ENCODE results near the gene LRRTM4.

The LRRTM4 gene

DNA sequence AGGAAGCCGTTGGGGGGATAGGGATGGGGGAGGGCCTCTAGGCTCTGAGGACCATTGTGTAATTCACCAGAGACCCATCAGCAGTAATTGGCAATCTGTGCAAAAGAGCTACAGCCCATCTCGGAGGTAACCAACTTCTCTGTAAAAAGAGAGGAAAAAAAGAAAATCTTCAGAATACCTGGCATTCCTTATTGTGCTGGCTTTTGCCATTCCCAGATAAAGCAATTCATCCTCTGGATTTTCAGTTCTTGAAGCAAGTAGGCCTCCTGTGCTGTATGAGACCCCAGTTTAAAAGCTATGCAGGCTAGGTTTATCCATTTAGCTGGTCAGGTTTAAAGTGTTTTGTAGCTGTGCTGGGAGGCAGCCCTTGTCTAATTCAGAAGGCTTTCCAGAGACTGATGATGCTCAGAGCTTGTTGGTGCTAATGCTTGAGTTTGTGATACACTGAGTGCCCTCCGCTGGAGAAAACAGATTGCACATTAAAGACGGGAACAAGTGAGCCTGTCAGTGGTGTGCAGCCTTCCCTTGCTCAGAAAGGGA is at the start of gene LRRTM4:
Gene LRRTM4, minus strand, starts transcription at position 446 of the 540 bp plus-strand sequence.
- peaks cover 15% of the 10 kb centered on the region for H3K9me3 Mint-ChIP-seq
- no peaks in the 10 kb centered on the region for H3K36me3 Mint-ChIP-seq
- no peak within 1 kb of the TSS for H3K4me3 Mint-ChIP-seq
- CTCF ChIA-PET, result no interaction called here
- H3K27me3 Mint-ChIP-seq, result no peaks in the 10 kb centered on the region
- no peak within 1 kb of the TSS for H3K27ac Mint-ChIP-seq
- no peak for DNase-seq
- H3K4me1 Mint-ChIP-seq, result no peaks in the 10 kb centered on the region

DNA sequence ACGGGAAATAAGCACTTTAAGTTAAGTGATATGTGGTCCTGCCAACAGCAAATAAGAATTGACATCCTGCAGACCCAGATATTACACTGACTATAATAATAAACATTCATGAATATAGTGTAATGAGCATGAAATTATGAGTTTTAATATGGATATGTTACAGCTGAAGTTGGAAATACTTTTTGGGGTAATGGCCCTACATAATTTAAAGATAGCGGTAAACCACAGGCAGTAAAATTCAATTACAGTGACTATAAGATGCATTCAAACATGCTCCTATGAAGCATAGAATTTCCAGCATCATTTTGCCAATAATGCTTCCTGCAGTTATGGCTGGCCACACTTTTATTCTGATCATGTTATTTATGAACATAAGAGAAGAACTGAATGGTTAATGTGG is 49.4 kb upstream of the LRRTM4 start:
- peaks cover 10% of the 10 kb centered on the region for H3K9me3 Mint-ChIP-seq
- no peaks in the 10 kb centered on the region for H3K36me3 Mint-ChIP-seq

DNA sequence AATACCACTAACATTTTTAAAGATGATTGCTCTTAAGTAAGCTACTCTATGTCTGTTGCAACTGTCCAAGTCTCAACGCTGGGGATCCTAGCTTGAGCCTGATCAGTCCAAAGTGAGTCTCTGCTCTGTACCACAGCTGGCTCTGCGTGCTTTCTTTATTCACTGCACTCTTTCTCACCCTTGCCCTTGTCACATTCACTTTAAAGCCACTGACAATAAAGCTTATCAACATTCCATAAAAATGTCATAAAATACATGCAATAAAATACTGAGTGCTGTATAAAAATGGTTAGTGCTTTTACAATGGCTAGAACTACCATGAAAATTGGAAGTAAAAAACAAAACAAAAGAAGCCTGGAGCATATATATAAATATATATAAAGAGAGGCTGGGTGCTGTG is 45.5 kb upstream of the LRRTM4 start:
- no peak for DNase-seq
- no peaks in the 10 kb centered on the region for H3K4me1 Mint-ChIP-seq
- no peak overlapping the region for H3K4me3 Mint-ChIP-seq

More for the DNA sequence above, 49.4 kb upstream of the LRRTM4 start:
- CTCF ChIA-PET, result no interaction called here
- H3K4me1 Mint-ChIP-seq, result no peaks in the 10 kb centered on the region
- H3K4me3 Mint-ChIP-seq, result no peak overlapping the region
- H3K27ac Mint-ChIP-seq, result no peak overlapping the region
- no peak for DNase-seq
- no peaks in the 10 kb centered on the region for H3K27me3 Mint-ChIP-seq

GRCh38 chr2:77566582-77566981 is 44.4 kb upstream of the LRRTM4 start:
- CTCF ChIA-PET, result no interaction called here
- Mint-ChIP-seq H3K4me3 (no peak overlapping the region), H3K27me3 (no peaks in the 10 kb centered on the region), H3K9me3 (peaks cover 4% of the 10 kb centered on the region), H3K36me3 (no peaks in the 10 kb centered on the region), H3K4me1 (no peaks in the 10 kb centered on the region), H3K27ac (no peak overlapping the region)
- no peak for DNase-seq

More for the DNA sequence above, 45.5 kb upstream of the LRRTM4 start:
- peaks cover 6% of the 10 kb centered on the region for H3K9me3 Mint-ChIP-seq
- no peaks in the 10 kb centered on the region for H3K27me3 Mint-ChIP-seq
- H3K27ac Mint-ChIP-seq, result no peak overlapping the region
- no peaks in the 10 kb centered on the region for H3K36me3 Mint-ChIP-seq
- CTCF ChIA-PET, result no interaction called here

- CTCF ChIA-PET, result no interaction called here
- H3K36me3 Mint-ChIP-seq, result no peaks in the 10 kb centered on the region
Measured at GRCh38 chr2:77566131-77566530, 44.0 kb upstream of the LRRTM4 start.

GRCh38 chr2:77552956-77553355 is 30.8 kb upstream of the LRRTM4 start:
- Mint-ChIP-seq H3K36me3 (no peaks in the 10 kb centered on the region), H3K9me3 (peaks cover 11% of the 10 kb centered on the region), H3K27ac (no peak overlapping the region), H3K4me1 (no peaks in the 10 kb centered on the region), H3K4me3 (no peak overlapping the region), H3K27me3 (no peaks in the 10 kb centered on the region)
- CTCF ChIA-PET, result no interaction called here
- DNase-seq, result no peak

More at GRCh38 chr2:77566131-77566530, 44.0 kb upstream of the LRRTM4 start:
- no peaks in the 10 kb centered on the region for H3K27me3 Mint-ChIP-seq
- DNase-seq, result no peak
- peaks cover 4% of the 10 kb centered on the region for H3K9me3 Mint-ChIP-seq
- no peak overlapping the region for H3K27ac Mint-ChIP-seq
- no peak overlapping the region for H3K4me3 Mint-ChIP-seq
- H3K4me1 Mint-ChIP-seq, result no peaks in the 10 kb centered on the region

DNA sequence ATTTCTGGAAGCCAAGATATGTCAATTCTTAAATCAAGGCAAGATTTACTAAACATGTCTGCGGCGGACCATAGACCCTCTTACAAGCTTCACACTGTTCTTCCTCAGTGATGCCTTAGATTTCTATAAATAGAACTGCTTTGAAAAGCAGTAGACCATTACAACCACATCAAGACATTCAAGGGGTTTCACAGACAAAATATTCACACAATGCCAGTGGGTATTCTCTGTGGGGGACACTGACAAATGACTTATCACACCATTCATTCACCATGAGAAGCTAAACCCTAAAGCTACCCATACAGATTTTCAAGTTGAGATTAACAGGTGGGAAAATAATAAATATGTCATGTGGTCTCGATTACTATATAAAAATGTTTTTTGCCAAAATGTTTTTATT is 15.9 kb upstream of the LRRTM4 start:
- Mint-ChIP-seq H3K4me1 (no peaks in the 10 kb centered on the region), H3K4me3 (no peak overlapping the region)

DNA sequence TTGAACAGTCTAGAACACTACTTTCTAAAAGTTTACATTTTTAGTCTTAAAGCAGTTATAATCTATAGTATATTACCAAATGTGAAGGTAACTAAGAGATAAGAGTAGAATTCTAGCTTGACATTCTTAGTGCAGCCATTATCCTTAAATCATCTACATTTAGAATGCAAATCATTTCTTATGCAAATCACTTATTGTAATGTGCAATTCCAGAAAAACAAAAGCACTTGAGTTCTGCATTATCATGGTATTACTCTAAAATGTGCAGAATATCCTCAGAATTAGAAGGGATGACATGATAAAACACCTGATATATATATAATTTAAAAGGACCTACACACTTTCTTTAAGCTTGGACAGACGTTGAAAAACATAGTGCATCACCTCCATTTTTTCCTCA is 712 bp upstream of the LRRTM4 start:
- CTCF ChIA-PET, result no interaction called here
- peaks cover 15% of the 10 kb centered on the region for H3K9me3 Mint-ChIP-seq
- no peaks in the 10 kb centered on the region for H3K27me3 Mint-ChIP-seq

More for the DNA sequence above, 15.9 kb upstream of the LRRTM4 start:
- H3K27me3 Mint-ChIP-seq, result no peaks in the 10 kb centered on the region
- CTCF ChIA-PET, result no interaction called here
- peaks cover 23% of the 10 kb centered on the region for H3K9me3 Mint-ChIP-seq
- no peak overlapping the region for H3K27ac Mint-ChIP-seq
- no peak for DNase-seq
- no peaks in the 10 kb centered on the region for H3K36me3 Mint-ChIP-seq

DNA sequence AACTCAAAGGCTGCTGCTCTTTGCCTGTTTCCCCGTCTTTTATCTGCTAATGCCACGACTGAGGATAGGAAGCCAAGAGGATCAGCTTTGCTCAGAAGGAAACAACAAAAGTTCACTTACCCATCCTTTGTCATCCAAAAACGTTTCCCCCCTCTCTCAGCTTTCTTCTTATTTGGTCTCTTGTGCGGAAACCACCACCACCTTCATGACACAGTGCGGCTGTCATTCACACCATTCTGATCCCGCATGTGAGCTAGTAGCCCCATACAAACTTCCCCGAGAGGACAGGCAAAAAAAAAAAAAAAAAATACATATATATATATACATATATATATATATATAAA is 656 bp downstream of the LRRTM4 start:
- no peak overlapping the region for H3K27ac Mint-ChIP-seq
- DNase-seq, result no peak
- CTCF ChIA-PET, result no interaction called here
- no peaks in the 10 kb centered on the region for H3K27me3 Mint-ChIP-seq
- H3K9me3 Mint-ChIP-seq, result peaks cover 15% of the 10 kb centered on the region
- H3K4me3 Mint-ChIP-seq, result no peak overlapping the region
- H3K36me3 Mint-ChIP-seq, result no peaks in the 10 kb centered on the region
- no peaks in the 10 kb centered on the region for H3K4me1 Mint-ChIP-seq

More for the DNA sequence above, 712 bp upstream of the LRRTM4 start:
- Mint-ChIP-seq H3K27ac (no peak overlapping the region), H3K4me3 (no peak overlapping the region), H3K4me1 (no peaks in the 10 kb centered on the region), H3K36me3 (no peaks in the 10 kb centered on the region)
- DNase-seq, result no peak

DNA sequence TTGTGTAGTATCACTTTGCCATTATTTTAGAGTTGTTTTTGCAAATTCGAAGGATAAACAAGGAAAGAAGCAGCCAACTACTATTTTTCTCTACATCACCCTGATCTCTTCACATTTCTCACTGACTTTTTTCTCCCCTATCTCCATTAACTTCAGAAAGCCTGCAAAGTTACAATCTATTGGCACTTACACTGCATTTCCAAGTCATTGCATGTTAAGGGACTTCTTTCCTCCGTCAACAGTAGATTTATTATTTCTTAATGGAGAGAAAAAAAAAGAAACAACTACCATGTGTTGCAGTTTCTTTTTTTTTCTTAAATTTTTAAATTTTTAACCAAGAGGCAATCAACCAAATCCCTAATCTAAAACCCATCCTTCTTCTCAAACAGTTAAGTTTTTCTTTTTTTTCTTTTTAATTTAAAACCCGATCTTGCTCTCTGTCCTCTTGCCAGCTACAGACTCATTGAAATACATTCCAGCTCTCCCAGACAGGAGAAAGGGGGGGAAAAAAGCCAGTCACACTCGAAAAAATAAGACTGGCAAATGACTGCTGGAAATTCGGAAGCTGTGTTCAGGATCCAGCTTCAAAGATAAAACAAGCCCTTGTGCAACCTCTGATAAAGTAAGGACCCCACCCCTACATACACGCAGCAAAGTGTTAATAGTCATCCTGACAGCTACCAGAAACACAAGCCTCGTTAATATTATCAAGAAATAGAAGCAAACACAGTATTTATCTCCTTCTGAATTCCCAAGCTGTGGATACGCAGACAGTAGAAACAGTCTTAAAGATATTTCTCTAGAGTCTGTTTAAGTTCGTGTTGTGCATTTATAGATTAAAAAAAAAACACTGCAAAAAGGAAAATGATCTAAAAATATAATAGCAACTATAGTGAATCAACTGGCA is 1.3 kb downstream of the LRRTM4 start:
- no peak overlapping the region for H3K27ac Mint-ChIP-seq
- H3K36me3 Mint-ChIP-seq, result no peaks in the 10 kb centered on the region
- DNase-seq, result no peak
- peaks cover 15% of the 10 kb centered on the region for H3K9me3 Mint-ChIP-seq
- H3K4me3 Mint-ChIP-seq, result no peak overlapping the region
- H3K27me3 Mint-ChIP-seq, result no peaks in the 10 kb centered on the region
- CTCF ChIA-PET, result interaction anchor here (0.6 kb wide), 1 partner anchor 91 kb away, joined by 4 read pairs; no protein-coding TSS in a partner anchor
- H3K4me1 Mint-ChIP-seq, result no peaks in the 10 kb centered on the region

DNA sequence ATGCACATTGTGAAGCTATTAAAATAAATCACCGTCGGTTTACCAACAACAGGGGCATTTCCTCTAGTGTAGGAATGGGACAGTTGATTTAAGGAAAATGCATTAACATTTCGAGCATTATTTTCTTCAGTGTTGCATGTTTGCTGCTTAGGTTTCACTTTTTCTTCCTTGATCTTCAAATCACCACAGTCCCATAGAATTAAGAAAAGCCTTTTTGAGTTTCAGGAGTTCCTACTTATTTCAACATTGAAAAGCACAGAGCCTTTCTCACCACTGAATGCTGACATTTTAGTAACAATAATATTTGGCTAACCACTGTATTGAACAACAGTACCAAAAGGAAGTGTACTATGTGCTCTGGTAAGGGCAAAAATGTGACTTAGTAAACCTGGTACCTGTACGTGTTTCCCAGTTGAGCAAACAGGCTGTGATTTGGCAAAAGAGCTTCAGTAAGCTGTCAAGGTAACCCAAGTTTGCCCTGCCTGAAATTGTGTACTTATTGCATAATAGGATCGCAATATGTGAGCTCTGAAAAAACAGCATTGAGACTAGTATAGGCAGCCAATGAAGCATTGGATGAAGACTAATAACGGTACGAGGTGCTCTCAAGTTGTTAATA is 2.2 kb downstream of the LRRTM4 start:
- no peak overlapping the region for H3K4me3 Mint-ChIP-seq
- no peaks in the 10 kb centered on the region for H3K4me1 Mint-ChIP-seq
- CTCF ChIA-PET, result interaction anchor here (0.6 kb wide), 1 partner anchor 90 kb away, joined by 4 read pairs; no protein-coding TSS in a partner anchor
- H3K27me3 Mint-ChIP-seq, result no peaks in the 10 kb centered on the region
- DNase-seq, result no peak
- H3K36me3 Mint-ChIP-seq, result no peaks in the 10 kb centered on the region
- peaks cover 12% of the 10 kb centered on the region for H3K9me3 Mint-ChIP-seq
- no peak overlapping the region for H3K27ac Mint-ChIP-seq

DNA sequence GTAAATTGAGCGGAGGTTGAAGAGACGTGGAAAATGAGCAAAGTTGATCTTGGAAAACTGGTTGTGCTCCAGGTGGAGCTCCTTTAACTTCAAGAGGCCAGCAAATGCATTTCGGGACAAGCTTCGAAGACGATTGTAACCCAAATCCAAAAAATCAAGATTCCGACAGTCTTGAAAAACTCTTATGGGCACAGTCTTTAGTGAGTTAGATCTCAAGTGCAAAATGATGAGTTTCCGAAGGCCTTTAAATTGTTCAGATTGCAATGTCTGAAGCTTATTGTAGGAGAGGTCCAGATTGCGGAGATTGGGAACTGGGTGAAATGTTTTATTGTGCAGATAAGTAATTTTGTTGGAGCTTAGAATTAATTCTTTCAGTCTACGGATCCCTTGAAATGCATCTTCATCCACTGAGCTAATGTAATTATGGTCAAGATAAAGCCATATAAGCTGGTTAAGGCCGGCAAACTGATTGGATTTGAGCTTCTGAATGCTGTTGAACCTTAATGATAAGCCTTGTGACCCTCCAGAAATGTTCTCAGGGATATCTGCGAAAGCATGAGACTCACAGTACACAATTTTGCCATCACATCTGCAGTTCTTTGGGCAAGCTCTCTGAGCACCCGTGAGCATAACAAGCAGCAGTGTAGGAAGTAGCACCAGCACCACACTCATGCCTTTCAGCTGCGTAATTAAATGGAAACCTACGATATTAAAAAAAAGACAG is 2.9 kb downstream of the LRRTM4 start:
- Mint-ChIP-seq H3K27ac (no peak overlapping the region), H3K9me3 (peaks cover 8% of the 10 kb centered on the region), H3K4me1 (no peaks in the 10 kb centered on the region), H3K4me3 (no peak overlapping the region), H3K36me3 (no peaks in the 10 kb centered on the region), H3K27me3 (no peaks in the 10 kb centered on the region)
- DNase-seq, result no peak
- CTCF ChIA-PET, result no interaction called here

DNA sequence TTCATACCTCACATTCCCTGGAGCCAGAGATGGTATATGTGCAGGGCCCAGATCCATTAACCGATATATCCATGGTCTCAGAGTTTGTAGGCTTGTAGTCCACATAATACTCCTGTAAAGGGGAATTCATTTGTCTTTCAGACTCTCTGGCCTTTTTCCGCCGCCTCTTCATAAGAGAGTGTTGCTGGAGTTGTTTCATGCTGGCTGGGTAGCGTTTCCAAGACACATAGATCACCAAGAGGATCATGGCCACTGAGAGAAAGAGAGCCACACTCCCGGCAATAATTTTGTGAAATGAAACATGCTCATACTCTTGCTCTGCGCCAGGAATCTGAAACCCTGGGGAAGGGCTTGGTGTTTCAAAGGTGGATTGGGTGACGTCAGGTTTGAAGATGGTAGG is 3.9 kb downstream of the LRRTM4 start:
- Mint-ChIP-seq H3K27ac (no peak overlapping the region), H3K4me3 (no peak overlapping the region), H3K4me1 (no peaks in the 10 kb centered on the region), H3K36me3 (no peaks in the 10 kb centered on the region), H3K9me3 (peaks cover 7% of the 10 kb centered on the region), H3K27me3 (no peaks in the 10 kb centered on the region)
- CTCF ChIA-PET, result no interaction called here
- no peak for DNase-seq

- no peak for DNase-seq
- Mint-ChIP-seq H3K4me3 (no peak overlapping the region), H3K9me3 (peaks cover 1% of the 10 kb centered on the region), H3K4me1 (no peaks in the 10 kb centered on the region), H3K36me3 (no peaks in the 10 kb centered on the region), H3K27ac (no peak overlapping the region), H3K27me3 (no peaks in the 10 kb centered on the region)
- CTCF ChIA-PET, result no interaction called here
Measured at GRCh38 chr2:77513191-77513590, 9.0 kb downstream of the LRRTM4 start.
